NCI-H2171 treated with DMSO at 0.1 percent for 48 hours (cell line): ENCODE measurements around the gene TGFB1I1.
"Not testable (repeated sequence)": the region's sequence is repeated elsewhere in the genome, so short reads cannot be mapped to it uniquely, and the experiment has no call there.

ENCODE experiments used
- DNase-seq: peaks from one replicate; lab custom pipeline; 2025; lab: John Stamatoyannopoulos, UW

TGFB1I1 gene

DNA sequence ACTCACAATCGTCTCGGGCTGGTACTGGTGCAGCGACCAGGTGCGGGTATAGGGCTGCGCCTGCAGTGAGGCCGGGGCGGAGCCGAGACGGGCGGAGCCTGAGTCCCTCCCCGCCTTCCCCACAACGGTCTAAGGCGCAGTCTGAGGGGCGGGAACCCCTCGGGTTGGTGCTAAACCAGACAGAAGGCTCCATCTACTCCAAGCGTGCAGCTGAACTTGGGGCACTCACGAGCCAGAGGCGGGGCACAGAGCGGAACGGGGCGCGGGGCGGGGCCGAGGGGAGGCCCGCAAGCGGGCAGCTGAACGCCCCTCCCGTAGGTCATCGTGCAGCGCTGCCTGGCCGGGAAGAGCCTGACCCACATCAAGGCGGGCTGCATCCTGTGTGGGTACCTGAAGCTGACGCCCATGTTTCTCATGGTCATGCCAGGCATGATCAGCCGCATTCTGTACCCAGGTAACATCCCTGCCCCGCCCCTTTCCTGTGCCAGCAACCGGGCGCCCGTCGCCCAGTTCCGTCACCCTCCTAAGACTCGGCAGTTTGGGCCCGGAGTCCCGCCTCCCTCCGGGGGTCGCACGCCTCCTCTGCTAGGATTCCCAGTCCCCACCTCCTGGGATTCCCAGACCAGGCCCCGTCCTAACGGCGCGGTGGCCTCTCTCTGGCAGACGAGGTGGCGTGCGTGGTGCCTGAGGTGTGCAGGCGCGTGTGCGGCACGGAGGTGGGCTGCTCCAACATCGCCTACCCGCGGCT is 15.9 kb downstream of the TGFB1I1 start:
- DNase-seq, result peak; percentile 81

DNA sequence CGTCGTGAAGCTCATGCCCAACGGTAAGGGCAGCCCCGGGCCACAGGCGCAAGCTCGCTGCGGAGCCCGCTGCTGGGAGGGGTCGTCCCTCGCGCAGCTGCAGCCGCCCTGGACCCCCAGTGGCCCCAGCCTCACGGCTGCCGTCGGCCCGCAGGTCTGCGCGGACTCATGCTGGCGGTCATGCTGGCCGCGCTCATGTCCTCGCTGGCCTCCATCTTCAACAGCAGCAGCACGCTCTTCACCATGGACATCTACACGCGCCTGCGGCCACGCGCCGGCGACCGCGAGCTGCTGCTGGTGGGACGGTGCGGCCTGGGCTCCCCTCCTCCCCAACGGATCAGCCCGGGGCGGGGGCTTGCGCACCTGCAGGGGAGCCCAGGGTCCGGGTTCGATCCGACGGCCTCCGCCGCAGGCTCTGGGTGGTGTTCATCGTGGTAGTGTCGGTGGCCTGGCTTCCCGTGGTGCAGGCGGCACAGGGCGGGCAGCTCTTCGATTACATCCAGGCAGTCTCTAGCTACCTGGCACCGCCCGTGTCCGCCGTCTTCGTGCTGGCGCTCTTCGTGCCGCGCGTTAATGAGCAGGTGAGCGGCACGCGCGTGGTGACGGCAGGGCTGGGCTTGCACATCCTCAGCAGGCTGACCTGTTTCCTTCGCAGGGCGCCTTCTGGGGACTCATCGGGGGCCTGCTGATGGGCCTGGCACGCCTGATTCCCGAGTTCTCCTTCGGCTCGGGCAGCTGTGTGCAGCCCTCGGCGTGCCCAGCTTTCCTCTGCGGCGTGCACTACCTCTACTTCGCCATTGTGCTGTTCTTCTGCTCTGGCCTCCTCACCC is 16.7 kb downstream of the TGFB1I1 start:
- no peak for DNase-seq

DNA sequence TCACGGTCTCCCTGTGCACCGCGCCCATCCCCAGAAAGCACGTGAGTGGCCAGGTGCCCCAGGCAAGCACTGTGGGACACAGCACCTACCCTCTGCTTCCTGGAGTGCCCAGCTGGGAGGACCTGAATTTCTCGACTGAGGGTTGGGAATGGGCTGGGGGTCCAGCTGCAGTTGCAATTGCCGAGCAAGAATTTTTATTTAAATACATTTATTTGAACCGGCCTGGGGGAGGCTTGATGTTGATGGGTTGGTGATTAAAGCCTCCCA is 17.3 kb downstream of the TGFB1I1 start:
- no peak for DNase-seq

DNA sequence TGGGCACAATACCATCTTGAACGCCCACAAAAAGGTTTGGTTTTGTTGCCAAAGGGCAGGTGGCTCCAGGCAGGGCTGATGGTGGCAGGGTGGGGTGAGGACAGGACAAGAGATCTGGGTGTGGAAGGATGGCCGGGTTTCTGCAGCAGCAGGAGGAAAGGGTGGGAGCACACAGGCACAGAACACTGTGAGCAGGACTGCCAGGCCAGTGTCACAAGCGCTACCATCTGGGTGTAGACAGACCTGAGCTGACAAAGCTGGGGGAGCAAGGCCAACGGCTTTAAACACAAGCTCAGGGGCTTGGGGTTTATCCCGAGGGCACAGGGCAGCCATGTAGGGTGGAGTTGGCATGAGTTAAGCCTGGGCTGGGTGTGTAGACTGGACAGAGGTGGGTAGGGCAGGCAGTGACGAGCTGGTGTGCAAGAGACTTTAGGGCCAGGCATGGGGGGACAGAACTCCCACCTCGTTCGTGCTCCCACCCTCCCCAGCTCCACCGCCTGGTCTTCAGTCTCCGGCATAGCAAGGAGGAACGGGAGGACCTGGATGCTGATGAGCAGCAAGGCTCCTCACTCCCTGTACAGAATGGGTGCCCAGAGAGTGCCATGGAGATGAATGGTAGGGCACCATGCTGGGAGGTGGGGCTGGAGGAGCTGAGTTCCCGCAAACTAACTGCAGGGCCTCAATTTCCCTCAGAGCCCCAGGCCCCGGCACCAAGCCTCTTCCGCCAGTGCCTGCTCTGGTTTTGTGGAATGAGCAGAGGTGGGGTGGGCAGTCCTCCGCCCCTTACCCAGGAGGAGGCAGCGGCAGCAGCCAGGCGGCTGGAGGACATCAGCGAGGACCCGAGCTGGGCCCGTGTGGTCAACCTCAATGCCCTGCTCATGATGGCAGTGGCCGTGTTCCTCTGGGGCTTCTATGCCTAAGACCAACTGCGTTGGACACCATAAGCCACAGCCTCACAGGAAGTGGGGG is 17.9 kb downstream of the TGFB1I1 start:
- no peak for DNase-seq

DNA sequence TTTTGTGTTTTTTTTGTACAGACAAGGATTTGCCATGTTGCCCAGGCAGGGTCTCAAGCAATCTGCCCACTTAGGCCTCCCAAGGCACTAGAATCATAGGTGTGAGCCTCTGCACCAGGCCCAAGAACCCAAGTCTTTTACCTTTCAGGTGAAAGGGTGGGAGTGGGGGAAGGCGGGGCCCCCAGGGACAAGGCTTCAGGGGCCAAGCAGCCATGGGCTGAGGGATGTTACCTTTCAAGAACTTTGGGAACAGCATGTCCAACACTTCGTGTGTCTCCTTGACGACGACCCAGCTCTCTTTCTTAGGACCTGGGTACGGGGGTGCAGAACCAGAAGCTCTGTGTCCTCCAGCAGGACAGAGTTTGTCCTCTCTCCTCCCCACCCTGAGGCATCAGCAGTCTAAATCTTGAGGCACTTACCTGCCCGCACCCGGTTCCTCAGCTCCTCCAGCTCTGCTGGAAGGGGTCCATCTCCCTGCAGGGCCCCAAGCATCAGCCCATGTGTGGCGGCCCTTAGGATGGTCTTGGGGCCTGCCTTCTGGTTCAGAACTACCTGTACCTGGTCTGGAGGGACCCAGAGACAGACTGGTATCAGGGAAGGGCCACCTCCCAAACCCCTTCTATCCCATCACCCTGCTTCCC is 19.9 kb downstream of the TGFB1I1 start:
- no peak for DNase-seq

DNA sequence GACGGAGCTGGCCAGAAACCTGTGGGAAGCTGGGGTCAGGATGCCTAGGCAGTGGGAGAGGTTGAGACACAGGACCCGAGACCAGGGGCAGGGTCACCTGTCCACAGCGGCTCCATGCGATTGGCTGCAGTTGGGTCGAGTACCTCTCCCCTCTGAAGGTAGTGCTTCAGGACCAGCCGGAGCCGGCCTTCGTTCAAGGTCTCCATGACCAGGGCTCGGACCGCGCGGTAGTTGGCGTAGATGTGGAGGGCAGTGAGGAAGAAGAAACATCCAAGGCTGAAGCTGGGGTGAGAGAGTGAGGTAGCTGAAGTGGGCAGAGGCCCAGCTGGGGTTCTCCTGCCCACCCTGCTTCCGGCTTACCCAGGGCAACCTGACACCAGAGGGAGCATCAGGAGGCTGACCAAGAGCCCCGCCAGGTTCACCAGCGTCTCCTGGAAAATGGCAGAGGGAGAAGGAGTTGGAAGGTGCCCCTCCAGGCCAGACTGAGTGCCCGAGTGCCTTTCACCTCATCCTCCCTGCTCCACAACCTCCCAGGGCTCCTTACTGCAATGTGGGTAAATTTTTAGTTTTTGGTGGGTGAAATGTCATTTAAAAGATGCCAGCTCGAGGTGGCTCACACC is 21.7 kb downstream of the TGFB1I1 start:
- no peak for DNase-seq

DNA sequence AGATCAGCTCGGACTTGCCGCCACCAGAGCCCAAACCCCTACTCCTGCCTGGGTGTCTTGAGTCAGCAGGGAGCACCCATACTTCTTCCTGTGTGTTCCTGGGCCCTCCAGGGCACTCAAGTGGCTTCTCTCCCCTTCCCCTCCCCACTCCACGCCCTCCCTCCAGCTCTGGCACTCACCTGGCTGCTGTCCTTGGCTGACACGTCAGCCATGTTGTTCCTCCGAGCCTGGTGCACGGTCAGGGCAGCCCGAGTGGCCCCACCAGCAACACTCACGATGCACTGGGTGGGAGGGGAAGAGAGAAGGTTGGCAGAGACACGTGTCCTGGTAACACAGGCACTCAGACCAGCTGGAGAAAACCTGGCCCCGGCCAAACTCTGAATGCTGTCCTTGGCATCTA is 24.7 kb downstream of the TGFB1I1 start:
- no peak for DNase-seq

DNA sequence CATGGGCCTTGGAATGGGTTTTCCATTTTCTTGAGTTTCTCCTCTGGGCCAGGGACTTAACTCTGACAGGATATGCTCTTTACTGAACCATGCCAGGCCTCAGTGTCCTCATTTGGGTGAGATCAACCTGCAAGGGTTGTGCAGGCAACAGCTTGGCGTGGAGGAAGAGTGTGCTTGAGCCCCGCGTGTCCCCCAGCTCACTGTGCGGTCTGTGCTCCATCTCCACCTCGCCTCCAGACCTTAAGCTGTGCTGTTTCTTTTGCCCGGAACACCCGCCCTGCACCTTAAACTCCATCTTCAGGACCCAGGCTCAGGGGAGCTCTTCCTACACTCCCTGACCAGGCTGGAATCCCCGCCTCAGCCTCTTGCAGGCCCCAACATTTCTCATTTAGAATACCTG is 26.5 kb downstream of the TGFB1I1 start:
- DNase-seq, result no peak

DNA sequence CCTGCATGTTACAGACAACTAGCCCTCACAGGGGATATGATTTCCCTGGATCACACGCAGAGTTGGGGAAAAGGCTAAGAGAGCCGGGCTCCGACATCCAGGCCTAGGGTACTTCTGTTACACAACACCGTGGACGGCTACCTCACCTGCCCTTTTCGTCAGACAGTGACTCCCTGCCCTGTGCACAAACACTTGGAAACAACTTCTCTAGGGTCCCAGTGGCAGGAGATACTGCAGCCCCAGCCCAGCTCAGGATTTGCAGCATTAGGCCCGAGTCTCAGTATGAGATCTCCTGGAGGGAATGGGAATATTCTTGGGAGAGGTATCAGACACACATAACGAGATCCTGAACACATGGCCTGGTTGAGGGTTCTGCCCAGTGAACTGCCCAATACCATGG is 28.0 kb downstream of the TGFB1I1 start:
- no peak for DNase-seq

DNA sequence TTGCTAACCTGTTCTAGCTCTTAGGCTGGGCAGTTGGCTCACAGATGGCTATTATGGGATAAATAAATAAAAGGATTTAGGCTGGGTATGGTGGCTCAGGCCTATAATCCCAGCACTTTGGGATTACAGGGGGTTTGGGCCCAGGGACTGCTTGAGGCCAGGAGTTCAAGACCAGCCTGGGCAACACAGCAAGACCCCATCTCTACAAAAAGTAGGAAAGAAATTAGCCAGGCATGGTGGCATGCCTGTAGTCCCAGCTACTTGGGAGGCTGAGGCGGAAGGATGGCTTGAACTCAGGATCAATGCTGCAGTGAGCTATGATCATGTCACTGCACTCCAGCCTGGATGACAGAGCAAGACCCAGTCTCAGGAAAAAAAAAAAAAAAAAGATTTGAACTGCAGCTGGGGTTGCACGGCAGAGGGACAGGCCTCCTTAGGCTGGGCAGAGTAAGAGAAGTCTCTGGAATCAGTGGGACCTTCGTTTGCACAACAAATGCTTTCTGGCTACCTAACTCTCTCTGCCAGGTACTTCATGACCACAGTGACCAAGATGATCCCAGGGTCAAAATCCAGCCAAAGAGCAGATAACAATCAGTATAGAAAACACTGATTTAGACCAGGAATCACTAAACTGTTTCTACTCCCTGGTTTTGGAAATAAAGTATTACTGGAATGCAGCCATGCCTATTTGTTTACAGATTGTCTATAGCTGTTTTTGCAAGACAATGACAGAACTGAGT is 29.4 kb downstream of the TGFB1I1 start:
- no peak for DNase-seq

DNA sequence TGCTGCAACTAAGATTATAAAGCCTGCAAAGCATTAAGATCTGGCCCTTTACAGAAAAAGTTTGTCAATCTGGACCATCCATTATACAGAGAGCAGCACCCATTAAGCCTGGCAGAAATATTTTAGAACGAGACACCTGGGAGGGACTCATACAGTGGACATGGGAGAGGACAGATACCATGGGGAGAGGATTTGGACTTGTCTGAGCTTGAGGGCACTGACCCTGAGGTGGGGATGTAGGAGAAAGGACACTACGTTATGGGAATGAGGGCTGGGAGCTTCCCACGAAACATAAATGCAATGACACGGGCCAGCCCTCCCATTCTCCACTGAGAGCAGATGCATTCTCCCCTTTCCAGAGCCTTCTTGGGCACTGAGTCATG is 30.0 kb downstream of the TGFB1I1 start:
- DNase-seq, result no peak

DNA sequence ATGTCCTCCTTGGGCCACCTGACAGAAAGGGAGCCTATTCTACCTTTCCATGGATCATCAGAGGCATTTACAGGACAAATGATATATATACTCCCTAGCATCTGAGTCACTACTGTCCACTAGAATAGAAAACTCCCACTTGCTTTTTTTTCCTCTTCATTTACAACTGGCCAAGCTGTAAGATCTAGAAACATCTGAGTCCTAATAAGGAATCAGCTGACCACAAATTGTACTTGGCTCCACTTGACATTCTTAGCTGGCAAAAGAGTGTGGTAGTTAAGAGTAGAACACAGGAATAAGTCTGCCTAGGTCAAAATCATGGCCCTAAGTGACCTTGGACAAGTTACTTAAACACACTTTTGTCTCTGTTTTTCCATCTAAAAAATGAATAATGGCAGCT is 31.0 kb downstream of the TGFB1I1 start:
- no peak for DNase-seq

DNA sequence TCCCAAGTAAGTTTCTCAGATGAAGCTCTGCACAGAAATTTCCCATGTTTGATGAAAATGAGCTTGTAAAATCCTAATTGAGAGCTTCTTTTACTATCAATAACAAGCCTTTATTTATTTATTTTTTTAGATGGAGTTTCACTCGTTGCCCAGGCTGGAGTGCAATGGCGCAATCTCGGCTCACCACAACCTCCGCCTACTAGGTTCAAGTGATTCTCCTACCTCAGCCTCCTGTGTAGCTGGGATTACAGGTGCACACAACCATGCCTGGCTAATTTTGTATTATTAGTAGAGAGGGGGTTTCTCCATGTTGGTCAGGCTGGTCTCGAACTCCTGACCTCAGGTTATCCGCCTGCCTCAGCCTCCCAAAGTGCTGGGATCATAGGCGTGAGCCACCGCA is 31.6 kb downstream of the TGFB1I1 start:
- DNase-seq, result not testable (repeated sequence)

DNA sequence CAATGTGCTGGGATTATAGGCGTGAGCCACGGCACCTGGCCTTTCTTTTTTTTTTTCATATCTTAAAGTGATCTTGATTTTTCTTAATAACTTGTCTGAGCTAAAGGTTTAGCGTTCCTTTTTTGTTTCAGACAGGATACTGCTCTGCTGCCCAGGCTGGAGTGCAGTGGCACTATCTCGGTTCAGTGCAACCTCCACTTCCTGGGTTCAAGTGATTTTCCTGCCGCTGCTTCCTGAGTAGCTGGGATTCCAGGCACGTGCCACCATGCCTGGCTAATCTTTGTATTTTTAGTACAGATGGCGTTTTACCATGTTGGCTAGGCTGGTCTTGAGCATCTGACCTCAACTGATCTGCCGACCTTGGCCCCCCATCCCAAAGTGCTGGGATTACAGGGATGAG is 32.2 kb downstream of the TGFB1I1 start:
- DNase-seq, result no peak

DNA sequence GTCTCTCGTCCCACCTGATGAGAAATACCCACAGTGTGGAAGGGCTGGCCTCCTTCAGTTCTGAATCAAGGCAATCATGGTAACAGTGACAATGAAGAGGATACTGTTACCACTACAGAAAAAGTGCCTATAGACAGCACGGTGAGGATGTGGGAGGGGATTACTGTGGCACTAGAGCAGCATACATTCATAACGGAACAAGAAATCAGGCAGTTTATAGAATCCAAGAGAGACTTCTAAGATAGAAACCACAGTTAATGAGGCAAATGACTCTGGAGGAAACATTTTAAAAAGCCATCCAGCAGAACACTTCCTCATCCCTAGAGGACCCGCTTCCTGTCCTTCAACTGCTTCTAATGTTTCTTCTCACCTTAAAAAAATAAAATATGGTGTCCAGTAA is 33.5 kb downstream of the TGFB1I1 start:
- DNase-seq, result no peak

DNA sequence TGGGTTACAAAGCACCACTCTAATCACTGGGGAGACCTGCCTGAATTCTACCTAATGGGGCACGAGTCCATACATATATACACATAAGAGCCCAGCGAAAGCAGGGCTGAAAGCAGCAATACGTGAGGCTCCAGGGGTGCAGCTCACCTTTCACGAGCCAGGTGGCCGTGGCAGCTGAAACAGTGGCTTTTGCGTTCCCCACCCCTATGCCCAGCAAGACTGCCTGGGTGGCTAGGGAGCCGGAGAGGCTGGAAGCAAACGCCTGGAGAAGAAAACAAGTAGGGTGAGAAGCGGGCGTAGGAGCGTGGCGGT is 35.6 kb downstream of the TGFB1I1 start:
- no peak for DNase-seq

DNA sequence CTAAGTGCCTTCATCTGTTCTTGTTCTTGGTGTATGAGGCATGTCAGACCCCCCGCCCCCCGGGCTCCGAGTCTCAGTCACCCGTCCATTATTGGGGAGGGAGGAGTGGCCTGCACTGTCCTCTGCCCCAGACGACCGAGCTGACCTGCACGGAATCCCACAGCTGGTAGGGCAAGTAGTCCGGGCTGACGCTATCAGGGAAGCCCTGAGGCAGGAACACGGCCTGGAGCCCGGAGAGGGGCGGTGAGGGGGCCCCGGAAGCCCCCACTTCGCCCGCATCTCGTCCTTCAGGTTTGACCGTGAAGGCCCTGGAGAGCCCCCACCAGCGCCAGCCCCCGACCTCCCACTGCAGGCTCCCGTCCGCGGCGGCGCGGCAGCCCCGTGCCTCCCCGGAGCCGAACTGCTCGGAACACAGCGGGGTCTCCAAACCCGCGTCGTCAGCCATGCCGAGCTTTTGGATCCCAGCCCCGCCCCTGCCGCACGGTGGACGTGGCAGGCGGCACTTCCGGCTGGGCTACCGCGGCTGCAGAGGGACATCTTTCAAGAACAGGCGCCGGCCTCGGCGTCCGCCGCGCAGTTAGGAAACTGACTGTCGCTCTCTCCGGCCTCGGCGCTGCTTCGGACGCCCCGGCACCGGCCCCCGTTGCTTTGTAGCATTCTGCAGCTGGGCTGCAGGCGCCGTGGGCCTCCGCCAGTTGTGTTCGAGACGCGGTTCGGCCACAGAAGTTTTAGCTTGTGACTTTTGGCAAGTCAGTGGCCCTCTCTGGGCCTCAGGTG is 36.2 kb downstream of the TGFB1I1 start, which contains the start of gene RUSF1:
Gene RUSF1, minus strand, starts transcription at position 463 of the 777 bp plus-strand sequence. Its CDS starts 18 bp downstream, at position 445.
- peak; percentile 73 for DNase-seq

DNA sequence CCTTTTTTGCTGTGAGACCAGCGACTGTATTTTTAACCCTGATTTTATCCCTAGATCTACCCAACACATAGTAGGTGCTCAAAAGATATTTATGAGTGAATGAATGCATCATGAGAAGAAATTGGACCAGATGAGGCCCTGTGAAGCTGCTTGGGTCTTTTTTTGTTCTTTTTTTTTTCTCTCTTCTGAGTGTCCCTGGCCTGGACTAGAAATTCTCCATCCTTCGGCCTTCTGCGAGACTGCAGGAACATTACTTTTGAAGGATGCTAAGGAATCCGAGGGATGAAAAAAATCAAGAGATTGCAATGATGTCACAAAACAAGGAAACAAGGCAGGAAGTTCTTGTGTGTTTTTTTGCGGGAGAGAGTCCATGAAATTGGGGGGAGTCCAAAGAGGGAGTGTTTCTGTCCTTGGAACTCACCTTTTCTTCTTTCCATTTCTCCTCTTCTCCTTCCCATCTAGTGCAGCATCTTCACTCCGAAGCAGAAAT is 36.8 kb downstream of the TGFB1I1 start:
- peak; percentile 33 for DNase-seq

DNA sequence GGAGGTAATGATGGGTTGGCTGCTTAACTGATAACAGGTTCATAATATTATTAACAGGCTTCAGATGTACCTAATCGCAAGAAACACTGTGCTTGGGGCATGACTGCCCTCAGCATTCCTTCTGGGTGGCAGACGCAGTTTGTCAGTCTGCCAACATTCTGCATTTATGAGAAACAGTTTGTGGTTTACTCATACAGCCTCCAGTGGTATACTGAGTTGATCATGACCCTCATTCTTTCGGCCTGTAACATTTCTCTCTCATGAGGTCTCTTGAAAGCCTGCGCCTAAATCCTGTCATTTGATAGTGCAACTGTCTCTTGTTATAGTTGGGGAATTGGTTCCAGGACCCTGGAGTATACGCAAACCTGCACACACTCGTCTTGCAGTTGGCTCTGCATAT is 41.2 kb downstream of the TGFB1I1 start:
- DNase-seq, result no peak

DNA sequence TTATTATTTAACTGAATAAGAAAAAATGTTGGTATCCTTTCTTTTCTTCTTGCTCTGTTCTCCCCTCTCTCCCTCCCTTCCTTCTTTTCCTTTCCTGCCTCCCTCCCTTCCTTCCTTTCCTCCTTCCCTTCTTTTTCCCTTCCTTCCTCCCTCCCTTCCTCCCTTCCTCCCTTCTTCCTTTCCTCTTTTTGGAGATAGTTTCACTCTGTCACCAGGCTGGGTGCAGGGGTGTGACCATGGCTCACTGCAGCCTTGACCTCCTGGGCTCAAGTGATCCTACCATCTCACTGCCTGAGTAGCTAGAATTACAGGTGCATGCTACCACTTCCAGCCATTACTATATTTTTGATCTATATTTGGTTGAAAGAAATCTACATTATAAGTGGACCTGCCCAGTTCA is 41.9 kb downstream of the TGFB1I1 start:
- no peak for DNase-seq
